HG03108 (cell line): ENCODE results near the gene CRIM1.
"Not testable (repeated sequence)": the region's sequence is repeated elsewhere in the genome, so short reads cannot be mapped to it uniquely, and the experiment has no call there.

ENCODE experiments used
- ATAC-seq: cut with Tn5 transposase; IDR thresholded peaks from one replicate; pipeline ENCODE4 v1.9.1; 2021; ENCODE audit warnings: moderate library complexity; ENCODE audit not compliant: unreplicated experiment

The CRIM1 gene

GRCh38 chr2:36355151-36355889, at the start of gene CRIM1:
Gene CRIM1, plus strand, starts transcription at chr2:36355778. Its CDS starts 515 bp downstream, at chr2:36356293.
- peak; percentile 40 for ATAC-seq

- no peak for ATAC-seq
These were observed 48.1 kb upstream of the CRIM1 start for GRCh38 chr2:36307441-36307840.

- ATAC-seq, result not testable (repeated sequence)
These were observed 45.1 kb upstream of the CRIM1 start for GRCh38 chr2:36310444-36310843.

GRCh38 chr2:36318547-36318946, 37.0 kb upstream of the CRIM1 start:
- no peak for ATAC-seq

GRCh38 chr2:36322108-36322507, 33.5 kb upstream of the CRIM1 start:
- ATAC-seq, result no peak

- no peak for ATAC-seq
These were observed 29.3 kb upstream of the CRIM1 start for GRCh38 chr2:36326286-36326685.

GRCh38 chr2:36329251-36329650, 26.3 kb upstream of the CRIM1 start:
- ATAC-seq, result no peak

GRCh38 chr2:36329746-36330472, 25.7 kb upstream of the CRIM1 start:
- no peak for ATAC-seq

GRCh38 chr2:36330473-36331395, 24.8 kb upstream of the CRIM1 start:
- no peak for ATAC-seq

GRCh38 chr2:36333350-36334012, 22.1 kb upstream of the CRIM1 start:
- ATAC-seq, result no peak

GRCh38 chr2:36335597-36335996, 20.0 kb upstream of the CRIM1 start:
- no peak for ATAC-seq

GRCh38 chr2:36336321-36336720, 19.3 kb upstream of the CRIM1 start:
- no peak for ATAC-seq

- ATAC-seq, result peak; percentile 65
These were observed 18.2 kb upstream of the CRIM1 start for GRCh38 chr2:36337354-36337753.

- ATAC-seq, result no peak
These were observed 17.3 kb upstream of the CRIM1 start for GRCh38 chr2:36338124-36338826.

- ATAC-seq, result no peak
These were observed 16.8 kb upstream of the CRIM1 start for GRCh38 chr2:36338827-36339145.

- ATAC-seq, result no peak
These were observed 15.9 kb upstream of the CRIM1 start for GRCh38 chr2:36339607-36340218.

- ATAC-seq, result no peak
These were observed 12.0 kb upstream of the CRIM1 start for GRCh38 chr2:36343606-36344005.

- no peak for ATAC-seq
These were observed 6.9 kb upstream of the CRIM1 start for GRCh38 chr2:36348721-36349120.

GRCh38 chr2:36351291-36351690, 4.3 kb upstream of the CRIM1 start:
- no peak for ATAC-seq
